SIG-M5 (cell line): ENCODE data around the gene EFNA2.

ENCODE experiments used
- DNase-seq: peaks from one replicate; lab custom pipeline; 2025; lab: John Stamatoyannopoulos, UW

The EFNA2 gene

DNA sequence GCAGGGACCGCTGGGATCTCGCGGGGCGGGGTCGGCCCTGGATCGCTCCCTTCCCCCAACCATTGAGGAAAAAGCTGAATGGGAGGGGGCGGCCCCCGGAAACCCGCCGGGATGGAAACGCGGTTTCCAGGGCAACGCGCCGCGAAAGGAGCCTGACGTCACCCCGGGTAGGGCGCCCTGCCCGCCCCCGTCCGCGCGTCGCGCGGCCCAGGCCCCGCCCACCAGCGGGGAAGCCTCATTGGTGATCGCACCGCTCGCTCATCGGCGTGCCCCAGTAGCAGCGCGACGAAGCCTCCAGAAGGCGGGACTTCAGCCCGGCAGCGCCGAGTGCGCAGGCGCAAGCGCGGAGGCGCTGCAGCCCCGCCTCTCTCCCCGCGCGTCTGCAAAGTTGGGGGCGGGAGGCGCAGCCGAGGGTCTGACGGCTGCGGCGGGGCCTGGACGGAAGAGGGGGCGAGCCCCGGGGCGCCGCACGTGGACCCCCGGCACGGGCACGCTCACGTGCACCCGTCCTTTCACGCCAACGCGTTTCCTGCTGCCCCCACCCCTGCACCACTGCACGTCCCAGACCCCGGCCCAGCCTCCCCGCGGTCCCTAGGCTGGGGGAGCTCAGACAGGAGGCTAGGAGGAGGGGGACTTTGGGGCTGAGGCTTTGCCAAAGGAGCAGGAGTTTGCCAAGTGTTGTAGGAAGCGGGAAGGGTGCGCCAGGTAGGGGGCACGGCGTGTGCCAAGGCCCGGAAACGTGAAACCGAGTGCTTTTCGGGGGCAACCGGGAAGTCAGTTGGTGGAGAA, 24.7 kb upstream of the EFNA2 start:
- peak; percentile 66 for DNase-seq

DNA sequence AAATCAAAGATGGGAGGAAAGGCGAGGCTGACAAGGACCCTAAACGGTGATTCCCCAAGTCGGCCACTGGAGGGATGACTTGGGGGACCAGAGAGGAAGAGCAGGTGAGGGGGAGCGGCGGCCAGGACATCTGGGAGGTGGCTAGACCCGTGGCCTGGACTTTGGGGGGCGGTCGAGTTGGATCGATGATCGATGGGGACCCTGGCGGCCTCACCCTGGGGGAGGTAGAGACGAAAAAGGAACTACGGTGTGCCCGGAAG, 24.2 kb upstream of the EFNA2 start:
- no peak for DNase-seq

DNA sequence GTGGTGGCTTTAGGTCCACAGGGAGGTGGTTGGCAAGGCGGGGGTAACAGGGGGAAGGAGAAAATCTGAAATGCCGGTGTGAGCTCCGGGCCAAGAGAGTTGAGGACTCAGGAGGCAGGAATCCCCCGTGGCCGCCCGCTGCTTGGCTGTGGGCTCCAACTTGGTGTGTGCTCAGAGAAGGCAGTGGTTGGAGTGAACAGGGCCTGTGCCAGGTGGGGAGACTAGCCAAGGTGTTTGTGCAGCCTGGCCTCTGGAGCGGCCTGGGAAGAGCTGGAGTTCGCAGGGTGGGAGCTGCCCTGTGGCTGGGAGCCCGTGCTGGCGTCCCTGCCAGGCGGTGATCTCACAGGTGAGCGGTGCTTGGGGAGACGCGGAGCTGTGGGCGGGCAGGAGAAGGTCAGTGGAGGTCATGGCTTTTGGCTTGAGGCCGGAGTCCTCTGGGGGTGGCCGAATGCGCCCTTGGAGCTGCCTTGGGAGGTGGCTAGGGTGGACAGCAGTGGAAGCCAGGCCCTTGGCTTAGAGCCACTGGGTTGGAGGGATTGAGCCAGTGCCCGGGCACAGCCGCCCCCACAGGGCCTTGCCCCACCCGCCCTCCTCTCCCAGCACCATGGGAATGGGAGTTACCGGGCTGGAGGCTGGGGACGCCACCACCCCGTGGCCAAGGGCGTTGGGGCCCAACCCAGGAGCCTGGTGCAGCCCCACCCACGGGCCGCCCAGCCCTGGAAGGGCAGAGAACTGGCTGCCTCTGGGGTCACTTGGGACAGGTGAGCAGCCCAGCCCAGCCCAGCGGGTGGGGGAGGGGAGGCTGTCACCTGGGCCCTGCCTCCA, 23.7 kb upstream of the EFNA2 start:
- DNase-seq: no peak

DNA sequence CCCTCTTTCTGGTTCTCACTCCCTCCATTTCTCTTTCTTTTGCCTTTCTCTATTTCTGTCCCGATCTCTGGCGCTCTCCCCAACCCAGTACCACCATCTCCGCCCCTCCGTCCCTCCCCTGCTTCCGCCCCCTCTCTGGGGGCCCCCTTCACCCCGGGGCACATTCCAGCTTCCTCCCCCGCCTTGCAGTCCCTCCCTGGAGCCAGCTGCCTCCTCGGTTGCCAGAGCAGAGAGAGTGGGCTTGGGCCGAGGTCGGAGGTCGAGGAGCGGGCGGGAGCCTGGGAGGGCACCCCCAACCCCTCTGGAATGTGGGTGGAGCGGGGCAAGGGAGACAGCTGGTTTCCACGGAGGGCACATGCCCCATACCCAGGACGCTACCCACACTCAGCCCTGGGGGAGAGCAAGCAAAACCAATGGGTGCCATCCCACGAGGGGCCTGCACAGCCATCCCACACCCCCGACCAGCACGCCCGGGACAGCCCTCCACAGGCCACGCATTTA, 23.0 kb upstream of the EFNA2 start:
- DNase-seq: no peak

DNA sequence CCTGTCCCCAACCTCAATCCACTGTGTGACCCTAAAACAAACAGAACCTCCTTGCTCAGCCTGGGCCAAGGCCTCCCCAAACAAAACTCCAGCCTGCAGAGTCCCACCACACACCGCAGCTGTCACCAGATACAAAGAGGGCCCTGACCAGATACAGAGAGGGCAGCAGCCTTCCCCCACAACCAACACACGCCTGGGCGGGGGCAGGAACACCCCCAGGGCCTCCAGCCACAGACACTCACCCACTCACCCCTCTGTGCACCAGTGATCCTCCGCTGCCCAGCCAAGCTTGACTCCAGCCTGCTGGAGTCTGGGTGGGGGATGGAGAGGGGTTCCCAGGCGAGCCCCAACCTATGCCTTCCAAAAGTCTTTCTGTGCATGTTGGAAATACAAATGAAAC, 22.5 kb upstream of the EFNA2 start:
- no peak for DNase-seq

DNA sequence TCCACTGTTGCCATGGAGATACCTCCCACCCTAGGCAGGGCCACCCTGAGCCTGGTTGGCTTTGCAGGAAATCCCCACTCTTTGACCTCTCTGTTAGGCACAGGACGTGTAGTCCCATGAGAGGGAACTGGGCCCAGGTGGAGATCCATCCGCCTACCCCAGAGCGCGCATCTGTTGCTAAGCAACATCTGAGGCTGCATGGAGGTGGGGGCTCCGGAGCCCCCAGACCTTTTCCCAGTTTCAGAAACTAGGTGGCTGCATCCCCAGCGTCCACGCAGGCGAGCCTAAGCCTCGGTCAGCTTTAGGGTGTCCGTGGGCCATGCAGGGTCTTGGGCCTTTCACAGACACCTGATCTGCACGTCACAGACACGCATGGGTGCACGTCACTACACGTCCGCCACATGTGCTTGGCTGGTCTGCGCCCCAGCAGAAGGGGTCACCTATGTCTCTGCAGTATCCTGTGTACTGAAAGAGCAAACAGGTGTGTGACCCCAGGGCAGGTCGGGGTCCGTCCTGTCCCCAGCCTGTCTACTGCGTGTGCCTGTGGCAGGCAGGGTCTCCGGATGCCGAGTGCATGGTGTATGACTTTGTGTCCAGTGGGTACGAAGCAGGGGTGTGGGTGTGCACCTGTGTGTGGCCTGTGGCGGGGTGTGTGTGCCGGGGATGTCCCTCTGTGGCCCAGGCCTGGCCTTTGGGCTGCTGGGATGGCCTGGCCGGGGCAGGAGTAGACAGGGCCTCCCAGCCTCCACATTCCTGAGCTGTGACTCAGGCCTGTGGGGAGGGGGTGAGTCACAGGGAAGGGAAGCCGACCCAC, 20.7 kb upstream of the EFNA2 start:
- no peak for DNase-seq

DNA sequence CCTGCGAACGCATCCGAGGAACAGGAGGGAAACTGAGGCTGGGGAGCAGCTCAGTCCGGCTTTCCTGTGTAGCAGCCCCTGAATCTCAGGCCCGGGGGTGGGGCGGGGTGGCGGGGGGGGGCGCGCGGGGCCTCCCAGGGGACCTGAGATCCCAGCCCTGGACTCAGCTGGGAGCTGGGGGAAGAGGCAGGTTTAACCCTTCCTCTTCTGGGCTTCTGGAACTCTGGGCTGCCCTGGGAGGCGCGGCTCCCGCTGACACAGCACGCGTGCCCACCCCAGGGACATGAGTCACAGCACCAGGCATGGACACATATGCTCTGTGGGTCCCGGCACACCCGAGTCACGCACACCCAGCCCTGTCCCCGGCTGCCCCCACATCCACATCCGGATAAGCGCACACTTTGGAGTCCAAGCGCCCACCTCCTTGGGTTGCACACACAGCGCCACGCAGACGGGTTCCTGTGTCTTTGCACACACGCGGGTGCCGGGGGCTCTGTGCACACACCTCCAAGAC, 20.0 kb upstream of the EFNA2 start:
- DNase-seq: no peak

DNA sequence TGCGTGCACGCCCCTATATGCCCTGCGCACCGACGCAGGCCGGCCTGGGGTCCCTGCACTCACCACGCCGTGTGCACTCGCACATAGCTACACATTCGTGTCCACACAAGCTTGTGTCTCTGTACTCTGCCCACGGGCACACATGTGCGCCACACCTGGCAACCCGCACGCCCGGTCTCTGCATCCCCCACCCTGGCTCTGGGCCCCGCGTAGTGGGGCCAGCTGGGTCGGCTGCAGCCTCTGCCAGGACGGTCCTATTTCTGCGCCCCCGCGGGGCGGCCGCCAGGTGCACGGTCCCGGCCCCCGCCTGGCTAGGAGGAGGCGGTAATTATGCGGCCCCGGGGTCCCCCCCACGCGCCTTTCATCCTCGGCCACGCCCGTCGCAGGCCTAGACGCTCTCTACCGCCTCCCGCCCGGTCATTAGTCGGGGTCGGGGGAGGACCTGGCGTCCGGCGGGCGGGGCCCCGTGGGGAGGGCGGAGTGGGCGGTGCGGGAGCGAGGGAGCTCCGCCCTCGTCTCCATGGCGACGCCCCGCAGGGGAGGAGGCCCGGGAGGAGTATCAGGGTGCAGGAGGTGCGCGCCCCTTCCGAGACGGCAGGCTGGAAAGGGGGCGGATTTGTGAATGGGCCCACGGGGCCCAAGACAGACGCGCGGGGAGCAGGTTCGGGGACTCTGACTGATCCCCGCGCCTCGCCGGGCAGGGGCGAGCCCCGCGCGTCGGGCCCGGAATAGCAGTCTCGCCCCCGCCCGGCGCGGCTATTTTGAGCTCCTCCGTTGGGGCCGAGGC, 19.4 kb upstream of the EFNA2 start:
- DNase-seq: no peak

DNA sequence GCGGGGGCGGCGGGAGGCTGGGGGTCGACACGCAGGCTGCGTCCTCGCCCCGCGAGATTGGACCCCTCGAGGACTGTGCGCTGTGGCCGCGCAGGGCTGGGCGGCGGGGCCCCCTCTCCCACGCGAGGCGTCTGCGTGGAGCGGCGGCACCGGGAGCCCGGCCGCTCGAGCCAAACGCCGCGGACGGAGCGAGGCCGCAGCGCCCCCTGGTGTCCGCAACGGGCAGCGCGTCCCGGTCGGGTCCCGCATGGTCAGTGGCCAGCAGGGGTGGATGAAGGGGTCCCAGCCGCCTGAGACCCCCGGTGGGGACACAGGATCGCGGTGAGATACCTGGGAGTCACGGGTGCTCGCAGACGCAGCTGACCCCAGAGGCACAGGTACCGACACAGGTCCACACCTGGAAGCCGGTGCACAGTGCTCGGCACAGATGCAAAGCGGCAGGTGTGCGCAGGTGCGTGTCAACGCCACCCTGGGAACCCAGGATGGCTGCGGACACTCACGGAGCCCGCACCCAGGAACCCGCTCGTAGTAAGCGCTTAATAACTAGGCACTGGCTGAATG, 18.7 kb upstream of the EFNA2 start:
- DNase-seq: no peak

DNA sequence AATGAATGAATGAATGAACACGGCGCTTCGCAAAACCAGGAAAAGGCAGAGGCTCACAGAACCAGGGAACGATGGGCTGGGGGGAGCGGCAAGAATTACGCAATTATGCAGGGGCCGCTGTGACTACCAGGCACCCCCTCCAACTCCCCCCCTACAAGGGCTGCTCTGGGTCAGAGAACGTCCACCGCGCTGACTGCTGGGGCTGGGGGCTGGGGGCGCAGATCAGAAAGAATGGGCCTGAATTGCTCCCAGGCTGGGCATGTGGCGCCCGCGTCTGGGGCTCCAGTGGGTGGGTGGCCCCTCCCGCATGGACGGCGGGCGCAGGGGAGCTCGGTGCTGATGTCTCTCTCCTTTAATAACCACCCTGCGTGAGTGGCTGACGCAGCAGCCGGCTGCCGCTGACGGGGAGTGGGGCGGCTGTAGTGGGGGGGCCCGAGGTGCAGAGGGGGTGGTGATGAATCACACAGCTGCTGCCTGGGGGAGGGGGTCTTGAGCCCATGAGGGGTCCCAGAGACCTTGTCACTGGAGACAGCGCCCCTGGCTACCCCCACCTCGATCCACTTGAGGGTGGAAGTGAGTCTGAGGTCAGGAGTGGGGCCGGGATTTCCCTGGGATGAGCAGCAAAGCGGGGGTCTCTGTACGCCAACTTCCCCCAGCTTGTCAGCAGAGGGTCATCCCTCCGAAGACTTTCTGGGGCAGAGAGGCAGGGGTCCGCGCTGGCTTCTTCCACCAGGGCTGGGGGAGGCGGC, 18.0 kb upstream of the EFNA2 start:
- DNase-seq: no peak

DNA sequence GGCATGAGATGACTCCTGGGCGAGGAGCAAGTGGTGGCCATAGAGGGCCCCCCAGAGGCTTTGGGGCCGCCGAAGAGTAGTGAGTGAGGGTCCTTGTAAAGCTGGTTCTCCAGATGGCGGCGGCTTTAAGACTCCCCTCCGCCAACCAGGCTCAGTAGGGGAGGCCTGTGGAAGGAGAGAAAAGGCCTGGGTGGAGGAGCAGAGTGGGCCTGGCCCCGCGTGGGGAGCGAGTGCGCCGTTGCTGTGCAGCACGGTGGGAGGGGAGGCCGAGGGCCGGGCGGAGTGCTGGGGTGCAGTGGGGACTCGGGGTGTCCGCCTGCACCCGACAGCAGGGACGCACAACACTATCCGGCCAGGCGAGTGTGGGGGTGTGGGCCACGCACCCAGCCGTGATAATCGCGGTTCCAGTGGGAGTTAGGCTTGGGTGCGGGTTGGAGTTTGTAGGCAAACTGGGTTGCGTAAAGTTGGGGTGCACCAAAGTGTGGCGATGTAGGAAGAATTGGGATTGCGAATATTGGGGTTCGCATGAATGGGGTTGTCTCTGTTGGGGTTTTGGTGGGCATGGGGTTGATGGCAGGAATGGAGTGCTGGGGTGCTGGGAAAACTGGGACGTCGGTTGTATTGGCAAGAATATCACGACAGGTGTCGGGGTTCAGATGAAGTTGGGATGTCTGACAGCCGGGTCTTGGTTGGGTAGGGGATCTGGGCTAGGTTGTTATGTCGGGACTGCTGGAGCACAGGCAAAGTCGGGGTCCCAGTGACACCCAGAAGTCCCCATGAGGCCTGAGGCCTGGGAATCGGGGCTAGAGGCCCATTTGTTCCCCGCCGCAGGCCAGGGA, 17.2 kb upstream of the EFNA2 start:
- DNase-seq: no peak

DNA sequence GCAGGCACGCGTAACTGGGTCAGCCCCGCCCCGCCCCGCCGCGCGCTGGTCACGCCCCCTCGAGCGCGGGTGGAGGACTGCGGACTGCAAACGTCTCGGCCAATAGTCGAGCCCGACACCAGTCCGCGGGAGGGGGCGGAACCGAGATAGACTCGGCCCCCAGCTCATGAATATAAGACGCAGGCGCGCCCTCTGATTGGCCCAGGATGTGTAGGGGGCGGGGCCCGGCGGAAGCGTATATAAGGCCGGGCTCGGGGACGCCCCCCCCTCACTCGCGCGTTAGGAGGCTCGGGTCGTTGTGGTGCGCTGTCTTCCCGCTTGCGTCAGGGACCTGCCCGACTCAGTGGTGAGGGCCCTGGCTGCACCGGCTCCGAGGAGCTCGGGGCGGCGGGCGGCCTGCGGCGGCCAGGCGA, 16.6 kb upstream of the EFNA2 start, which contains the start of gene CIRBP:
CIRBP (plus strand) TSS at position 268 of the 413 bp plus-strand sequence. CDS start 1,602 bp downstream, outside the sequence.
- peak; percentile 77 for DNase-seq

DNA sequence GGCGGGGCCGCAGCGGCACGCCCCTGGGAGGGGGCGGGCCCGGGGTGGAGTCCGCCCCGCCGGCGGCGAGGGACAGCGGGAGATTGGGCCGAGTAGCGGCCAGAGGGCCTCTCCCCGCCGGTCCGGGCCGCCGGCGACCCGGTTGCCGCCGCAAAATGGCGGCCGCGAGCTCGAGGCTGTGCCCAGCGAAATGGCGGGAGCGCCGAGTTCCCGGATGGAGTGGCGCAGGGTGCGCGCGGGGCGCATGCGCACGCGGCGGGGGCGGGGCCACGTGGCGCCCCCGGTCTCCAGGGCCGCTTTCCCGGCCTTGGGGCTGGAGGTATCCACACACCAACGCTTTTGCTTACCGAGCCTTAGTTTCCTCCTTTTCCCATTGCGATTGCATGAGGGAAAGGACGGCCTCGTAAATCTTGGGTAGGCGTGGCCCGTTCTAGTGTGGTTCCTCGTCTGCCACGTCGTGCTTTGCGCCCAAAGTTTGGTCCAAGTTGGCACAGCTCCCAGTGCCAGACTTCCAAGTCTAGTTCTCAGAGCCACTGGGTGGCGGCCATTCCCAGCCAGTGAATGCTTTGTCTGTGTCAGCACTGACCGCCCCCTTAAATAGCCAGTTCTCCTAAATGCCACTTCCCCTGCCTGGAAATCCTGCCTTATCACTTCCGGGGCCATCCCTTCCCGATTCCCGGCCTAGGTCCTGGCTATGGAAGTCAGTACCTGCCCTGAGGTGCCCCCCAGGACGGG, 16.0 kb upstream of the EFNA2 start:
- no peak for DNase-seq

DNA sequence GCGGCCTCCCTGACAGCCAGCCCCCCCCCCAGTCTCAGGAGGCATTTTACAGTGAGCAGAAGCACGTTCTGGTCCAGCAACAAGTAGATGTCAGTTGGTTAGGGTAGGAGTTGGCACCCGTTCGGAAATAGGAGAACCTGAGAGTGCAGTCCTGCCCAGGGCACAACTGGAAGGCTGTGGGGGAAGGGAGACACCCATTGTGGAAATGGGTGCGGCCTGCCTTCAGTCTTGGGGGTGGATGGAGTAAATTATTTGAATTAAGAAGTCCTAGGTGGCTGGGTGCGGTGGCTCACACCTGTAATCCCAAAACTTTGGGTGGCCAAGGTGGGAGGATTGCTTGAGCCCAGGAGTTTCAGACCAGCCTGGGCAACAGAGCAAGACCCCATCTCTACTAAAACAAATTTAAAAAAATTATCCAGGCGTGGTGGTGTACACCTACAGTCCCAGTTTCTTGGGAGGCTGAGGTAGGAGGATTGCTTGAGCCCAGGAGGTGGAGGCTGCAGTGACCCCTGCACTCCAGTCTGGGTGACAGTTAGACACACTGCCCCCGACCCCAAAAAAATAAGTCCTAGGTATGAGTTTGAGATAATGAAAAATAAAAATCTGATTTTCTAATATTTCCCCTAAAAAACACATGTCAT, 15.3 kb upstream of the EFNA2 start:
- DNase-seq: no peak

DNA sequence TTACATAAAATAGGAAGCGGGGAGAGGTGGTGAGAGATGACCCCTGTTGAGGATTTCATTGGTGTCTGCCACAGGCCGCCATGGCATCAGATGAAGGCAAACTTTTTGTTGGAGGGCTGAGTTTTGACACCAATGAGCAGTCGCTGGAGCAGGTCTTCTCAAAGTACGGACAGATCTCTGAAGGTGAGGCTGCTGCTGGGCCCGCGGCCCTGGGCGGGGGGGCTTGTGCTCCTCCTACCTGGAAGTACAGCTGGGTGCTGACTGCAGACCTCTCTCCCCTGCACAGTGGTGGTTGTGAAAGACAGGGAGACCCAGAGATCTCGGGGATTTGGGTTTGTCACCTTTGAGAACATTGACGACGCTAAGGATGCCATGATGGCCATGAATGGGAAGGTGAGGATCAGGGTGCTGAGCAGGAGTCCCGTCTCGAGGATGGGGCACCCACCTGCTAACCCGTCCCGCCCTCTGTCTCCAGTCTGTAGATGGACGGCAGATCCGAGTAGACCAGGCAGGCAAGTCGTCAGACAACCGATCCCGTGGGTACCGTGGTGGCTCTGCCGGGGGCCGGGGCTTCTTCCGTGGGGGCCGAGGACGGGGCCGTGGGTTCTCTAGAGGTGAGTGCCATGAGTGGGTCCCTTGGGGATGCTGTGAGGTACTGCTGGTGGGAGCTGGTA, 14.7 kb upstream of the EFNA2 start:
- DNase-seq: no peak

DNA sequence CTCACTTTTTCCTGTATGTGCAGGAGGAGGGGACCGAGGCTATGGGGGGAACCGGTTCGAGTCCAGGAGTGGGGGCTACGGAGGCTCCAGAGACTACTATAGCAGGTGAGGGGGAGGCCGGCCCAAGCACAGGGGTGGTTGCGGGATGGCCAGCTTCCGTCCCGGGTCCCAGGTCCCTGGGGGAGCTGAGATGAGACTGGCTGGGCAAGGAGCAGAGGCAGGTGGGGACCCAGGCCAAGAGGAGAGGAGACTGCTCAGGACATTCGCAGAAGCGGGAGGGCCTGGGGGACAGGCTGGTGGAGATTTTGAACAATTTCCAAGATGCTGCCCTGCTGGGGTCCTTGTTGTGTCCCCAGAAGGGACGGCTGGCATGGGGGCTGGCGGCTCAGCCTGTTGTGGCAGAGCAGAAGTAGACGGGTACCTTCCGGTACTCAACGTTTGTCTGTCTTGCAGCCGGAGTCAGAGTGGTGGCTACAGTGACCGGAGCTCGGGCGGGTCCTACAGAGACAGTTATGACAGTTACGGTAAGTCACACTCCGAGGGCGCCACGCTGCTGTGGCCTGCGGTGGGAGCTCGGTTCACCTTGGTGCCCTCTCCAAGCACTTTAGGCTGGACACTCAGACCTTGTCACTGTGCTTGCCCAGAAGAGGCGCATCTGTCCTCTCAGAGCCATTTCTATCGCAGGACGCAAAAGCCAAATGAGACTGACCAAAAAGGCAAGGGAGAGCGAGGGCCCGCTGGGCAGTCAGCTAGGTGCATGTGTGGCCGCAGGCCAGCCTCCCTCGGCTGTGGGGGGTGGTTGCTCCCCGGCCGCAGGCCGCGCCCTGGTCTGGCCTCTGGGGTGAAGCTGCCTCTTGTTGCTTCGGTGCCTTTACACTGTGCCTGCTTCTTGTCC, 13.9 kb upstream of the EFNA2 start:
- no peak for DNase-seq
